ENCODE data around the gene CNOT3. TPM values are rescaled to one million over a fixed set of nuclear protein-coding genes. Genes with fewer than 3 reads are reported as not detected.

CNOT3 gene
- total and polyA plus RNA-seq, 2 of the 13 experiments (the other 11 are each of a cell fraction or from before 2014, with no cell fraction given): 4.3 to 5.8 TPM

DNA sequence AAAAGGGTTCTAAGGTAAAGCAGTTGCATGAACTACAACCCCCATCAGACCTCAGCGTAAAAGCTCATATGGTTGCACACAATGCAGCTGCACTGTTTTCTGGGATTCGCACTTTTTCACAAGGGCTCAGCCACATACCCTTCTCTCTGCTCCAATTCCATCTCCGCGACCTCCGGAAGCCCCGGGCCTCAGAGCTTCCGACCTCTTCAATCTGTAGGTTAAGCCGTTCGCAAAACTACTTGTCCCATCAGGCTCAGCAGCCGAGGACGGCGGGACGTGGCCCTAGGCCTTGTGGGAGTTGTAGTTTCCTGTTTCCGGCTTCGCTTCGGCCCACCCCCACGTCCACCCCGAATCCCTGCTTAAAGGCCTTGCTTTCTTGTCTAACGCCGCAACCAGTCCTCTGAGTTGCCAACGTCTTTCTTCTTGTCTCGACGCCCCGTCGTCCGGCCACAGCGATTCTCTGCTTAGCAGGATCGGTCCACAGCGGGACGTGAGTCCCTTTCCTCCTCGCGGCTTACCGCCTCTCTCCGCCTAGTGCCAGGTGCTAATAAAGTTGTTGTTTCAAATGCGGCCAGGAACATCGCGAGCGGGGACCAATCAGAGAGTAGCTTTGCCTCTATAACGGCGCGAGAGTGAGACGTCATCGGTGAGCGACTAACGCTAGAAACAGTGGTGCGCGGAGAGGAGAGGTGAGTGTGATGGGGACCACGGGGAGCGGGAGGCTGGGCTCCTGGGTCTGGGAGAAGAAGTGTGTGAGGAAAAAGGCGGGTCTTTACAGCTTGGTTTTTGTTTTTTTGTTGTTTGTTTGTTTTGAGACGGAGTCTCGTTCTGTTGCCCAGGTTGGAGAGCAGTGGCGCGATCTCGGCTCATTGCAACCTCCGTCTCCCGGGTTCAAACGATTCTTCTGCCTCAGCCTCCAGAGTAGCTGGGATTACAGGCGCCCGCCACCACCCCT, 22.2 kb upstream of the CNOT3 start, which contains the start of the genes PRPF31 and TFPT (continued):
- TF ChIP-seq, protein P1, sequence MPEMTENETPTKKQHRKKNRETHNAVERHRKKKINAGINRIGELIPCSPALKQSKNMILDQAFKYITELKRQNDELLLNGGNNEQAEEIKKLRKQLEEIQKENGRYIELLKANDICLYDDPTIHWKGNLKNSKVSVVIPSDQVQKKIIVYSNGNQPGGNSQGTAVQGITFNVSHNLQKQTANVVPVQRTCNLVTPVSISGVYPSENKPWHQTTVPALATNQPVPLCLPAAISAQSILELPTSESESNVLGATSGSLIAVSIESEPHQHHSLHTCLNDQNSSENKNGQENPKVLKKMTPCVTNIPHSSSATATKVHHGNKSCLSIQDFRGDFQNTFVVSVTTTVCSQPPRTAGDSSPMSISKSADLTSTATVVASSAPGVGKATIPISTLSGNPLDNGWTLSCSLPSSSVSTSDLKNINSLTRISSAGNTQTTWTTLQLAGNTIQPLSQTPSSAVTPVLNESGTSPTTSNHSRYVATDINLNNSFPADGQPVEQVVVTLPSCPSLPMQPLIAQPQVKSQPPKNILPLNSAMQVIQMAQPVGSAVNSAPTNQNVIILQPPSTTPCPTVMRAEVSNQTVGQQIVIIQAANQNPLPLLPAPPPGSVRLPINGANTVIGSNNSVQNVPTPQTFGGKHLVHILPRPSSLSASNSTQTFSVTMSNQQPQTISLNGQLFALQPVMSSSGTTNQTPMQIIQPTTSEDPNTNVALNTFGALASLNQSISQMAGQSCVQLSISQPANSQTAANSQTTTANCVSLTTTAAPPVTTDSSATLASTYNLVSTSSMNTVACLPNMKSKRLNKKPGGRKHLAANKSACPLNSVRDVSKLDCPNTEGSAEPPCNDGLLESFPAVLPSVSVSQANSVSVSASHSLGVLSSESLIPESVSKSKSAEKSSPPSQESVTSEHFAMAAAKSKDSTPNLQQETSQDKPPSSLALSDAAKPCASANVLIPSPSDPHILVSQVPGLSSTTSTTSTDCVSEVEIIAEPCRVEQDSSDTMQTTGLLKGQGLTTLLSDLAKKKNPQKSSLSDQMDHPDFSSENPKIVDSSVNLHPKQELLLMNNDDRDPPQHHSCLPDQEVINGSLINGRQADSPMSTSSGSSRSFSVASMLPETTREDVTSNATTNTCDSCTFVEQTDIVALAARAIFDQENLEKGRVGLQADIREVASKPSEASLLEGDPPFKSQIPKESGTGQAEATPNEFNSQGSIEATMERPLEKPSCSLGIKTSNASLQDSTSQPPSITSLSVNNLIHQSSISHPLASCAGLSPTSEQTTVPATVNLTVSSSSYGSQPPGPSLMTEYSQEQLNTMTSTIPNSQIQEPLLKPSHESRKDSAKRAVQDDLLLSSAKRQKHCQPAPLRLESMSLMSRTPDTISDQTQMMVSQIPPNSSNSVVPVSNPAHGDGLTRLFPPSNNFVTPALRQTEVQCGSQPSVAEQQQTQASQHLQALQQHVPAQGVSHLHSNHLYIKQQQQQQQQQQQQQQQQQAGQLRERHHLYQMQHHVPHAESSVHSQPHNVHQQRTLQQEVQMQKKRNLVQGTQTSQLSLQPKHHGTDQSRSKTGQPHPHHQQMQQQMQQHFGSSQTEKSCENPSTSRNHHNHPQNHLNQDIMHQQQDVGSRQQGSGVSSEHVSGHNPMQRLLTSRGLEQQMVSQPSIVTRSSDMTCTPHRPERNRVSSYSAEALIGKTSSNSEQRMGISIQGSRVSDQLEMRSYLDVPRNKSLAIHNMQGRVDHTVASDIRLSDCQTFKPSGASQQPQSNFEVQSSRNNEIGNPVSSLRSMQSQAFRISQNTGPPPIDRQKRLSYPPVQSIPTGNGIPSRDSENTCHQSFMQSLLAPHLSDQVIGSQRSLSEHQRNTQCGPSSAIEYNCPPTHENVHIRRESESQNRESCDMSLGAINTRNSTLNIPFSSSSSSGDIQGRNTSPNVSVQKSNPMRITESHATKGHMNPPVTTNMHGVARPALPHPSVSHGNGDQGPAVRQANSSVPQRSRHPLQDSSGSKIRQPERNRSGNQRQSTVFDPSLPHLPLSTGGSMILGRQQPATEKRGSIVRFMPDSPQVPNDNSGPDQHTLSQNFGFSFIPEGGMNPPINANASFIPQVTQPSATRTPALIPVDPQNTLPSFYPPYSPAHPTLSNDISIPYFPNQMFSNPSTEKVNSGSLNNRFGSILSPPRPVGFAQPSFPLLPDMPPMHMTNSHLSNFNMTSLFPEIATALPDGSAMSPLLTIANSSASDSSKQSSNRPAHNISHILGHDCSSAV (CRISPR knock-in tag; IDR thresholded peaks at IDR 0.05; ENCODE audit: borderline replicate concordance): 0 out of 2 replicates have a peak, but pooled peaks have one; percentile 51
- TF ChIP-seq ZNF614 (CRISPR knock-in tag; IDR thresholded peaks at IDR 0.05; ENCODE audit: borderline replicate concordance) (peak; percentile 82; the same call in 1 of the 2 replicates), ZMYM3 (CRISPR knock-in tag; IDR thresholded peaks at IDR 0.05) (no peak; the same call in 1 of the 2 replicates), TAF1 (CRISPR knock-in tag; IDR thresholded peaks at IDR 0.05) (peak; percentile 50), ZSCAN29 (CRISPR knock-in tag; conservative IDR thresholded peaks at IDR 0.05) (peak; percentile 86; the same call in 1 of the 2 replicates), PHF5A (CRISPR knock-in tag; IDR thresholded peaks at IDR 0.05; ENCODE audit: low read depth, unreplicated experiment) (no peak), NCOA1 (CRISPR knock-in tag; IDR thresholded peaks at IDR 0.05) (no peak), ZNF781 (CRISPR knock-in tag; IDR thresholded peaks at IDR 0.05; ENCODE audit: borderline replicate concordance, not compliant biosample characterization) (peak; percentile 88), ZNF33A (CRISPR knock-in tag; IDR thresholded peaks at IDR 0.05; ENCODE audit: borderline replicate concordance) (peak; percentile 89; the same call in 1 of the 2 replicates), RBAK (CRISPR knock-in tag; IDR thresholded peaks at IDR 0.05) (no peak), ZNF770 (CRISPR knock-in tag; IDR thresholded peaks at IDR 0.05) (peak; percentile 65)
- TF ChIP-seq, protein P2, sequence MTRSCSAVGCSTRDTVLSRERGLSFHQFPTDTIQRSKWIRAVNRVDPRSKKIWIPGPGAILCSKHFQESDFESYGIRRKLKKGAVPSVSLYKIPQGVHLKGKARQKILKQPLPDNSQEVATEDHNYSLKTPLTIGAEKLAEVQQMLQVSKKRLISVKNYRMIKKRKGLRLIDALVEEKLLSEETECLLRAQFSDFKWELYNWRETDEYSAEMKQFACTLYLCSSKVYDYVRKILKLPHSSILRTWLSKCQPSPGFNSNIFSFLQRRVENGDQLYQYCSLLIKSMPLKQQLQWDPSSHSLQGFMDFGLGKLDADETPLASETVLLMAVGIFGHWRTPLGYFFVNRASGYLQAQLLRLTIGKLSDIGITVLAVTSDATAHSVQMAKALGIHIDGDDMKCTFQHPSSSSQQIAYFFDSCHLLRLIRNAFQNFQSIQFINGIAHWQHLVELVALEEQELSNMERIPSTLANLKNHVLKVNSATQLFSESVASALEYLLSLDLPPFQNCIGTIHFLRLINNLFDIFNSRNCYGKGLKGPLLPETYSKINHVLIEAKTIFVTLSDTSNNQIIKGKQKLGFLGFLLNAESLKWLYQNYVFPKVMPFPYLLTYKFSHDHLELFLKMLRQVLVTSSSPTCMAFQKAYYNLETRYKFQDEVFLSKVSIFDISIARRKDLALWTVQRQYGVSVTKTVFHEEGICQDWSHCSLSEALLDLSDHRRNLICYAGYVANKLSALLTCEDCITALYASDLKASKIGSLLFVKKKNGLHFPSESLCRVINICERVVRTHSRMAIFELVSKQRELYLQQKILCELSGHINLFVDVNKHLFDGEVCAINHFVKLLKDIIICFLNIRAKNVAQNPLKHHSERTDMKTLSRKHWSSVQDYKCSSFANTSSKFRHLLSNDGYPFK (CRISPR knock-in tag; IDR thresholded peaks at IDR 0.05; ENCODE audit: borderline replicate concordance): peak; percentile 97
- TF ChIP-seq, protein P3, sequence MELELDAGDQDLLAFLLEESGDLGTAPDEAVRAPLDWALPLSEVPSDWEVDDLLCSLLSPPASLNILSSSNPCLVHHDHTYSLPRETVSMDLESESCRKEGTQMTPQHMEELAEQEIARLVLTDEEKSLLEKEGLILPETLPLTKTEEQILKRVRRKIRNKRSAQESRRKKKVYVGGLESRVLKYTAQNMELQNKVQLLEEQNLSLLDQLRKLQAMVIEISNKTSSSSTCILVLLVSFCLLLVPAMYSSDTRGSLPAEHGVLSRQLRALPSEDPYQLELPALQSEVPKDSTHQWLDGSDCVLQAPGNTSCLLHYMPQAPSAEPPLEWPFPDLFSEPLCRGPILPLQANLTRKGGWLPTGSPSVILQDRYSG (CRISPR knock-in tag; IDR thresholded peaks at IDR 0.05): no peak

All from HepG2 (cell line).